Measurements from ENCODE around the gene DNAI1.

Gene DNAI1

DNA sequence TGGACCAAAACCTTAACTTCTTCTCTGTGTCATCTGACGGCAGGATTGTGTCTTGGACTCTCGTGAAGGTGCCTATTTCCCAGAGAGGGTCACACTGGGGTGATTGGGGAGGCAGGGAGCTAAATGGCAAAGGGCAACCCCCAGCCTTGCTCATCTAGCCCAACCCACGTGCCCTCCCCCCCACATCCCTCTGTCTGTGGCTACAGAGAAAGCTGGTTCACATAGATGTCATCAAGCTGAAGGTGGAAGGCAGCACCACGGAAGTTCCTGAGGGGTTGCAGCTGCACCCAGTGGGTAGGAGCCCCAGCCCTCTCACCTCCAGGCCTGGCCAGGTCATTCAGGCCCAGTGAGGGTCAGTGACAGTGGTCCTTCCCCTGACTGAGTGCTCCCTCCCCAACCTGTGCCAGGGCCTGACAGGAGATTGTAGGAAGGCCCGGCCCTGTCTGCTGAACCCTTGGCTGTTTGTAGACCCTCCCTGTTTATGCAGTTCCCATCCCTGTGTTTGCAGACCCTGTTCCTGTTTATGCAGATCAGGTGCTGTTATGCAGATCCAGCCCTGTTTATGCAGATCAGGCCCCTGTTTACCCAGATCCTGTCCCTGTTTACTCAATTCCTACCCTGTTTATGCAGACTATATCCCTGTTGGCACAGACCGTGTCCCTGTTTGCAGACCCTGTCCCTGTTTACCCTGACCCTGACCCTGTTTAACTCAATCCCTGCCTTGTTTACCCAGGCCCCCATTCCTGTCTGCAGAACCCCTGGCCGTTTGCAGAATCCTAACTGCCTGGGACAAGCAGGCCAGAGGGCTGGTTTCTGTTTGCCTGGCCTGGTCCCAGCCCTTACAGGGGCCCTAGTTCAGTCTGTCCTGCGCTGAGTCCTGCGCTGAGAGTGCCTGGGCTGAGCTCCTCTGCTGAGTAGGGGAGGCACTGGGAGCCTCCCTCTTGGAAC lies 53.8 kb downstream of the DNAI1 start:
- ATAC-seq, result no peak
- TF ChIP-seq BACH2 (CRISPR knock-in tag; IDR thresholded peaks at IDR 0.05; ENCODE audit: borderline replicate concordance), result no peak
- no peak for TF ChIP-seq ZC3H10 (CRISPR knock-in tag; IDR thresholded peaks at IDR 0.05)
- TF ChIP-seq TCF4 (CRISPR knock-in tag; IDR thresholded peaks at IDR 0.05; ENCODE audit: borderline replicate concordance), result no peak
- no peak for TF ChIP-seq ISL1 (CRISPR knock-in tag; IDR thresholded peaks at IDR 0.05)
- TF ChIP-seq ZNF70 (CRISPR knock-in tag; IDR thresholded peaks at IDR 0.05), result no peak
- TF ChIP-seq PPARA (CRISPR knock-in tag; IDR thresholded peaks at IDR 0.05; ENCODE audit: borderline replicate concordance), result no peak
- no peak for TF ChIP-seq SNAI2 (CRISPR knock-in tag; IDR thresholded peaks at IDR 0.05)

DNA sequence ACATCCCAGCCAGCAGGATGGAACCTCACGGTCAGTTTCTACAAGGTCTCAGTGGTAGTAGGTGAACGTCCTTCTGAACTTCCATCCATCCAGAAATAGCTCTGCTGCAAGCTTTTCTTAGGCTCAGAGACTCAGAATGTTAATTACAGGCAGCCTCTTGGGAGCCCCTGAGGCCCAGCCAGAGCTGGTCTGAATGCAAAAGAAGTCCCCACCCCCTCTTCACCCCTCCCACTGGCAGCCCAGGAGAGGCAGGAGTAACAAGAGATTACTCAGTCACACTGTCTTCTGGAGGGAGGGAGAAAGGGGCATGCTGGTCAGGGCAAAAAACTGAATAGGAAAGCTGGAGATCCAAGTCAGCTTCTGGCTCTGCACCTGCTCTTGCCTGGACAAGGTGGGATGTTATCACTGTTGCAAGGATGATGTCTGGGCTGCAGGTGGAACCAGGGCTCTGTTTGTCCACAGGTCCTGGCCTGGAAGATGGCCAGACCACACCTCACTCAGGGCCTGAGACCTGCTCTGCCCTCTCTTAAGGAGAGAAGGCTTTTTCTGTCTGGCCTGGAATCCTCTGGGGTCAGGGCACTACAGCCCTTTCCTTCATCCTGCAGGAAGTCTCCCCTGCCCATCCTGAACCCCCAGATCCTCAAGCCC lies 55.1 kb downstream of the DNAI1 start:
- TF ChIP-seq, protein P1, sequence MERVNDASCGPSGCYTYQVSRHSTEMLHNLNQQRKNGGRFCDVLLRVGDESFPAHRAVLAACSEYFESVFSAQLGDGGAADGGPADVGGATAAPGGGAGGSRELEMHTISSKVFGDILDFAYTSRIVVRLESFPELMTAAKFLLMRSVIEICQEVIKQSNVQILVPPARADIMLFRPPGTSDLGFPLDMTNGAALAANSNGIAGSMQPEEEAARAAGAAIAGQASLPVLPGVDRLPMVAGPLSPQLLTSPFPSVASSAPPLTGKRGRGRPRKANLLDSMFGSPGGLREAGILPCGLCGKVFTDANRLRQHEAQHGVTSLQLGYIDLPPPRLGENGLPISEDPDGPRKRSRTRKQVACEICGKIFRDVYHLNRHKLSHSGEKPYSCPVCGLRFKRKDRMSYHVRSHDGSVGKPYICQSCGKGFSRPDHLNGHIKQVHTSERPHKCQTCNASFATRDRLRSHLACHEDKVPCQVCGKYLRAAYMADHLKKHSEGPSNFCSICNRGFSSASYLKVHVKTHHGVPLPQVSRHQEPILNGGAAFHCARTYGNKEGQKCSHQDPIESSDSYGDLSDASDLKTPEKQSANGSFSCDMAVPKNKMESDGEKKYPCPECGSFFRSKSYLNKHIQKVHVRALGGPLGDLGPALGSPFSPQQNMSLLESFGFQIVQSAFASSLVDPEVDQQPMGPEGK (CRISPR knock-in tag; IDR thresholded peaks at IDR 0.05; ENCODE audit: borderline replicate concordance), result no peak
- no peak for TF ChIP-seq BACH2 (CRISPR knock-in tag; IDR thresholded peaks at IDR 0.05; ENCODE audit: borderline replicate concordance)
- TF ChIP-seq TOX (CRISPR knock-in tag; IDR thresholded peaks at IDR 0.05; ENCODE audit: borderline replicate concordance), result no peak
- no peak for TF ChIP-seq OSR1 (CRISPR knock-in tag; IDR thresholded peaks at IDR 0.05)
- TF ChIP-seq ARNTL (CRISPR knock-in tag; IDR thresholded peaks at IDR 0.05; ENCODE audit: borderline replicate concordance, low read depth), result no peak
- no peak for TF ChIP-seq GLIS3 (CRISPR knock-in tag; IDR thresholded peaks at IDR 0.05)
- TF ChIP-seq TCF4 (CRISPR knock-in tag; IDR thresholded peaks at IDR 0.05; ENCODE audit: borderline replicate concordance), result no peak
- no peak for TF ChIP-seq ZNF8 (CRISPR knock-in tag; IDR thresholded peaks at IDR 0.05)
- no peak for TF ChIP-seq PPARA (CRISPR knock-in tag; IDR thresholded peaks at IDR 0.05; ENCODE audit: borderline replicate concordance)
- peak; percentile 48; the same call in 1 of the 3 replicates for ATAC-seq

DNA sequence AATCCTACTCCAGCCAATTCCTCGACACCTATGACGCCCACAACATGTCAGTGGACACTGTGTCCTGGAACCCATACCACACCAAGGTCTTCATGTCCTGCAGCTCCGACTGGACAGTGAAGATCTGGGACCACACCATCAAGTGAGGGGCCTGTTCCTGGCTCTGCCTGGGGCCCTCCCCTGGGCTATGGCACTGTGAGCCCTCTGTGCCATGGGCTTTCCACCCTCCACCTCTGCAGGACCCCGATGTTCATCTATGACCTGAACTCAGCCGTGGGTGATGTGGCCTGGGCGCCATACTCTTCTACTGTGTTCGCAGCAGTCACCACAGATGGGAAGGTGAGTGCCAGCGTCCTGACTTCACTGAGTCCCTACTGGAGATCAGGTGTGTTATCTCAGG lies 55.8 kb downstream of the DNAI1 start:
- ATAC-seq, result no peak
- TF ChIP-seq OSR1 (CRISPR knock-in tag; IDR thresholded peaks at IDR 0.05) (no peak), BACH2 (CRISPR knock-in tag; IDR thresholded peaks at IDR 0.05; ENCODE audit: borderline replicate concordance) (no peak), SNAI2 (CRISPR knock-in tag; IDR thresholded peaks at IDR 0.05) (no peak)

DNA sequence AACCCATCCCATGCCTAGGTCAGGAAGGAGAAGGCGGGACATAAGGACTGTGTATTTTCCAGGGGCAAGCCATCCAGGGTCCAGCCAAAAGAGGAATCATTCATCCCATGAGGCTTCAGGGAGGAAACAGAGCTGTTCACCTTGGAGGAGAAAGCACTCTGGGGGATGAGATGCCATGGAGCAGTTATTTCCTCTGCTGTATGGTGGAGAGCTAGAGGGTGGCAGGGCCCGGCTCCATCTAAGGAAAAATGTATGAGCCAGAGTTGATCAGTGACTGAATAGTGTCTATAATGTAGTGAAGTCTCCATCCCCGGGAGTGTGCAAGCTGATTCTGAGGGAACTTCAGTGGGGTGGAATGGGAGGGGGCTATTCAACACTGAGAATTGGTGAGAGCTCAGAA lies 56.2 kb downstream of the DNAI1 start:
- ATAC-seq, result no peak
- TF ChIP-seq, protein P2, sequence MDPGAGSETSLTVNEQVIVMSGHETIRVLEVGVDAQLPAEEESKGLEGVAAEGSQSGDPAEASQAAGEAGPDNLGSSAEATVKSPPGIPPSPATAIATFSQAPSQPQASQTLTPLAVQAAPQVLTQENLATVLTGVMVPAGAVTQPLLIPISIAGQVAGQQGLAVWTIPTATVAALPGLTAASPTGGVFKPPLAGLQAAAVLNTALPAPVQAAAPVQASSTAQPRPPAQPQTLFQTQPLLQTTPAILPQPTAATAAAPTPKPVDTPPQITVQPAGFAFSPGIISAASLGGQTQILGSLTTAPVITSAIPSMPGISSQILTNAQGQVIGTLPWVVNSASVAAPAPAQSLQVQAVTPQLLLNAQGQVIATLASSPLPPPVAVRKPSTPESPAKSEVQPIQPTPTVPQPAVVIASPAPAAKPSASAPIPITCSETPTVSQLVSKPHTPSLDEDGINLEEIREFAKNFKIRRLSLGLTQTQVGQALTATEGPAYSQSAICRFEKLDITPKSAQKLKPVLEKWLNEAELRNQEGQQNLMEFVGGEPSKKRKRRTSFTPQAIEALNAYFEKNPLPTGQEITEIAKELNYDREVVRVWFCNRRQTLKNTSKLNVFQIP (CRISPR knock-in tag; IDR thresholded peaks at IDR 0.05; ENCODE audit: borderline replicate concordance, low read depth), result no peak
- no peak for TF ChIP-seq ZFP3 (CRISPR knock-in tag; IDR thresholded peaks at IDR 0.05)
- TF ChIP-seq, protein P3, sequence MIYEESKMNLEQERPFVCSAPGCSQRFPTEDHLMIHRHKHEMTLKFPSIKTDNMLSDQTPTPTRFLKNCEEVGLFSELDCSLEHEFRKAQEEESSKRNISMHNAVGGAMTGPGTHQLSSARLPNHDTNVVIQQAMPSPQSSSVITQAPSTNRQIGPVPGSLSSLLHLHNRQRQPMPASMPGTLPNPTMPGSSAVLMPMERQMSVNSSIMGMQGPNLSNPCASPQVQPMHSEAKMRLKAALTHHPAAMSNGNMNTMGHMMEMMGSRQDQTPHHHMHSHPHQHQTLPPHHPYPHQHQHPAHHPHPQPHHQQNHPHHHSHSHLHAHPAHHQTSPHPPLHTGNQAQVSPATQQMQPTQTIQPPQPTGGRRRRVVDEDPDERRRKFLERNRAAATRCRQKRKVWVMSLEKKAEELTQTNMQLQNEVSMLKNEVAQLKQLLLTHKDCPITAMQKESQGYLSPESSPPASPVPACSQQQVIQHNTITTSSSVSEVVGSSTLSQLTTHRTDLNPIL (CRISPR knock-in tag; IDR thresholded peaks at IDR 0.05; ENCODE audit: low read depth), result no peak
- no peak for TF ChIP-seq ARNTL (CRISPR knock-in tag; IDR thresholded peaks at IDR 0.05; ENCODE audit: borderline replicate concordance, low read depth)
- no peak for TF ChIP-seq BACH2 (CRISPR knock-in tag; IDR thresholded peaks at IDR 0.05; ENCODE audit: borderline replicate concordance)
- TF ChIP-seq ZNF8 (CRISPR knock-in tag; IDR thresholded peaks at IDR 0.05), result no peak
- TF ChIP-seq GLIS3 (CRISPR knock-in tag; IDR thresholded peaks at IDR 0.05), result no peak
- no peak for TF ChIP-seq ZC3H10 (CRISPR knock-in tag; IDR thresholded peaks at IDR 0.05)
- TF ChIP-seq, protein P4, sequence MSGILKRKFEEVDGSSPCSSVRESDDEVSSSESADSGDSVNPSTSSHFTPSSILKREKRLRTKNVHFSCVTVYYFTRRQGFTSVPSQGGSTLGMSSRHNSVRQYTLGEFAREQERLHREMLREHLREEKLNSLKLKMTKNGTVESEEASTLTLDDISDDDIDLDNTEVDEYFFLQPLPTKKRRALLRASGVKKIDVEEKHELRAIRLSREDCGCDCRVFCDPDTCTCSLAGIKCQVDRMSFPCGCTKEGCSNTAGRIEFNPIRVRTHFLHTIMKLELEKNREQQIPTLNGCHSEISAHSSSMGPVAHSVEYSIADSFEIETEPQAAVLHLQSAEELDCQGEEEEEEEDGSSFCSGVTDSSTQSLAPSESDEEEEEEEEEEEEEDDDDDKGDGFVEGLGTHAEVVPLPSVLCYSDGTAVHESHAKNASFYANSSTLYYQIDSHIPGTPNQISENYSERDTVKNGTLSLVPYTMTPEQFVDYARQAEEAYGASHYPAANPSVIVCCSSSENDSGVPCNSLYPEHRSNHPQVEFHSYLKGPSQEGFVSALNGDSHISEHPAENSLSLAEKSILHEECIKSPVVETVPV (CRISPR knock-in tag; IDR thresholded peaks at IDR 0.05), result no peak

Measured in SK-N-SH treated with all-trans-retinoic acid at 6 μM for 48 hours (cell line).